ENCODE results near the gene SMURF2. TPM values are rescaled to one million over a fixed set of nuclear protein-coding genes. Genes with fewer than 3 reads are reported as not detected.

The SMURF2 gene
- total RNA-seq, 1 donor from 2014 or later: 11.5 TPM

DNA sequence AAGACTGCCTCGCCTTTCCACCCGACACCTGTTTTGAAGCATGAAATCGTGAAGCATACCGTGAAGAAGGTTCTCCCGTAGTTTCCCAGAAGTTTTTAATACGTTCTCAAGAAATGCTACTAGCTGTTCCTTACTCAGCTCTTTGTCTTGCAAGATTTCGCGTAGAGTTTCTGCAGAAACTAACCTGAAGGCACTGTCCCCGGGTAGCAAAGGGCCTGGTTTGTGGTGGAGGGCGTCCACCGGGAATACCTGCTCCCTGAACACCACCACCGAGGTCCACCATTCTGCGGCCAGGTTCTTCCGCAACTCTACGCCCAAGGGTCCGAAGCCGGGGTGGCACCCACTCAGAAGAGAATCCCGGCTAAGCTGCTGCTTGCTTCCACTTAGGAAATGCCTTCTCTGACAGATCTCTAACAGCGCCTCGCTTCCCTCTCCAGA lies 165.7 kb downstream of the SMURF2 start:
- H3K27ac ChIP-seq (replicated peaks): peak overlapping the region; percentile 89
- TF ChIP-seq, protein P1, sequence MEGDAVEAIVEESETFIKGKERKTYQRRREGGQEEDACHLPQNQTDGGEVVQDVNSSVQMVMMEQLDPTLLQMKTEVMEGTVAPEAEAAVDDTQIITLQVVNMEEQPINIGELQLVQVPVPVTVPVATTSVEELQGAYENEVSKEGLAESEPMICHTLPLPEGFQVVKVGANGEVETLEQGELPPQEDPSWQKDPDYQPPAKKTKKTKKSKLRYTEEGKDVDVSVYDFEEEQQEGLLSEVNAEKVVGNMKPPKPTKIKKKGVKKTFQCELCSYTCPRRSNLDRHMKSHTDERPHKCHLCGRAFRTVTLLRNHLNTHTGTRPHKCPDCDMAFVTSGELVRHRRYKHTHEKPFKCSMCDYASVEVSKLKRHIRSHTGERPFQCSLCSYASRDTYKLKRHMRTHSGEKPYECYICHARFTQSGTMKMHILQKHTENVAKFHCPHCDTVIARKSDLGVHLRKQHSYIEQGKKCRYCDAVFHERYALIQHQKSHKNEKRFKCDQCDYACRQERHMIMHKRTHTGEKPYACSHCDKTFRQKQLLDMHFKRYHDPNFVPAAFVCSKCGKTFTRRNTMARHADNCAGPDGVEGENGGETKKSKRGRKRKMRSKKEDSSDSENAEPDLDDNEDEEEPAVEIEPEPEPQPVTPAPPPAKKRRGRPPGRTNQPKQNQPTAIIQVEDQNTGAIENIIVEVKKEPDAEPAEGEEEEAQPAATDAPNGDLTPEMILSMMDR (IDR thresholded peaks at IDR 0.05; ENCODE audit: borderline replicate concordance): no peak
- H3K36me3 ChIP-seq: peaks cover 61% of the 10 kb centered on the region
- H3K4me3 ChIP-seq: peak overlapping the region; percentile 86
- H3K9me3 ChIP-seq (replicated peaks): no peaks in the 10 kb centered on the region
- no peak for DNase-seq
- intact Hi-C loops (cut with micrococcal nuclease): no loop called here
- H3K4me1 ChIP-seq: peaks cover 78% of the 10 kb centered on the region
- H3K27me3 ChIP-seq (ENCODE audit: low read depth): no peaks in the 10 kb centered on the region

Small RNA genes within 50 kb of the gene (microRNA-seq; reads per million reads assigned to microRNA genes)
- gene MIR3064 (1.6 reads per million), gene MIR5047 (not detected)

Other genes with a start within 250 kb of the SMURF2 start
- 2.5 TPM for gene MILR1, start 213.2 kb downstream of the SMURF2 start, total RNA-seq
- 9.7 TPM for gene POLG2, start 165.3 kb downstream of the SMURF2 start, total RNA-seq
- gene DDX5, start 156.0 kb downstream of the SMURF2 start, total RNA-seq: 326 TPM
- 10.1 TPM for gene CEP95, start 155.3 kb downstream of the SMURF2 start, total RNA-seq

Measured in left ventricle myocardium inferior (tissue), 1 donor.